HL-60 (cell line): Measurements from ENCODE around the gene RAB31.

Source experiments
- DNase-seq, 2 experiments: peaks; one replicate each; pipeline ENCODE4 v3.0.0-alpha.2; 2010 to 2020; ENCODE audit warnings: low read depth in 1 of 2, low spot score in 1 of 2
- H3K27ac ChIP-seq: fragments of 250-450 bp; sonication (Bioruptor Pico); replicated peaks from 2 replicates; pipeline ENCODE4 v1.5.1; 2020; ENCODE audit warnings: mild to moderate bottlenecking, moderate library complexity
- H3K27me3 ChIP-seq: fragments of 250-450 bp; sonication (Bioruptor Pico); 2 replicates; pipeline ENCODE4 v1.5.1; 2021; ENCODE audit warnings: mild to moderate bottlenecking, moderate library complexity; ENCODE audit not compliant: insufficient read depth, poor library complexity, severe bottlenecking
- H3K4me3 ChIP-seq: replicated peaks from 2 replicates; pipeline ENCODE4 v1.5.1; 2011; ENCODE audit warnings: mild to moderate bottlenecking, control low read depth, low read length; ENCODE audit not compliant: insufficient read depth
- CTCF ChIP-seq: IDR thresholded peaks from one replicate; pipeline ENCODE4 v1.5.1; 2011; ENCODE audit warnings: low read length, control low read depth, inconsistent platforms; ENCODE audit not compliant: insufficient read depth
- GABPA ChIP-seq: IDR thresholded peaks from 2 replicates; pipeline ENCODE4 v1.6.1; 2012; ENCODE audit warnings: low read depth
- POLR2AphosphoS5 ChIP-seq: IDR thresholded peaks from 2 replicates; pipeline ENCODE4 v1.6.1; 2012; ENCODE audit warnings: low read depth
- REST ChIP-seq: IDR thresholded peaks from 2 replicates; pipeline ENCODE4 v1.6.1; 2012; ENCODE audit warnings: low read depth; ENCODE audit not compliant: insufficient replicate concordance
- SPI1 ChIP-seq: IDR thresholded peaks from 2 replicates; pipeline ENCODE4 v1.6.1; 2012; ENCODE audit warnings: low read depth, mild to moderate bottlenecking, borderline replicate concordance

The RAB31 gene

GRCh38 chr18:9841752-9842151 lies 133.7 kb downstream of the RAB31 start:
- DNase-seq: no peak
- Histone ChIP-seq H3K27ac (no peak overlapping the region), H3K27me3 (no peaks in the 10 kb centered on the region), H3K4me3 (no peak overlapping the region)
- TF ChIP-seq CTCF (no peak), GABPA (no peak), REST (no peak), POLR2AphosphoS5 (no peak), SPI1 (no peak)

GRCh38 chr18:9842448-9842847 lies 134.3 kb downstream of the RAB31 start:
- no peak for DNase-seq
- Histone ChIP-seq H3K27me3 (no peaks in the 10 kb centered on the region), H3K27ac (no peak overlapping the region), H3K4me3 (no peak overlapping the region)
- TF ChIP-seq REST (no peak), CTCF (no peak), GABPA (no peak), POLR2AphosphoS5 (no peak), SPI1 (no peak)

- Histone ChIP-seq H3K27ac (no peak overlapping the region), H3K27me3 (no peaks in the 10 kb centered on the region), H3K4me3 (no peak overlapping the region)
- no peak for DNase-seq
- TF ChIP-seq CTCF: no peak
- no peak for TF ChIP-seq SPI1
- no peak for TF ChIP-seq GABPA
- no peak for TF ChIP-seq POLR2AphosphoS5
- no peak for TF ChIP-seq REST
Measured at GRCh38 chr18:9845256-9845655, 137.2 kb downstream of the RAB31 start.
